AG10803 (cell line): ENCODE data around the gene GPR39.

Experiments used
- DNase-seq: peaks from one replicate; pipeline ENCODE4 v3.0.0; 2010; ENCODE audit warnings: low read depth
- H3K4me3 ChIP-seq: 2 replicates; pipeline ENCODE4 v1.5.1; 2011; ENCODE audit warnings: mild to moderate bottlenecking, low read length, control low read depth
- TF ChIP-seq, protein P1 (sequence below): conservative IDR thresholded peaks from 2 replicates; pipeline ENCODE4 v1.5.1; 2011; ENCODE audit warnings: mild to moderate bottlenecking, low read length, control low read depth, inconsistent platforms

GPR39 gene

GRCh38 chr2:132678483-132678882 is 261.9 kb downstream of the GPR39 start:
- no peak overlapping the region for H3K4me3 ChIP-seq
- TF ChIP-seq, protein P1, sequence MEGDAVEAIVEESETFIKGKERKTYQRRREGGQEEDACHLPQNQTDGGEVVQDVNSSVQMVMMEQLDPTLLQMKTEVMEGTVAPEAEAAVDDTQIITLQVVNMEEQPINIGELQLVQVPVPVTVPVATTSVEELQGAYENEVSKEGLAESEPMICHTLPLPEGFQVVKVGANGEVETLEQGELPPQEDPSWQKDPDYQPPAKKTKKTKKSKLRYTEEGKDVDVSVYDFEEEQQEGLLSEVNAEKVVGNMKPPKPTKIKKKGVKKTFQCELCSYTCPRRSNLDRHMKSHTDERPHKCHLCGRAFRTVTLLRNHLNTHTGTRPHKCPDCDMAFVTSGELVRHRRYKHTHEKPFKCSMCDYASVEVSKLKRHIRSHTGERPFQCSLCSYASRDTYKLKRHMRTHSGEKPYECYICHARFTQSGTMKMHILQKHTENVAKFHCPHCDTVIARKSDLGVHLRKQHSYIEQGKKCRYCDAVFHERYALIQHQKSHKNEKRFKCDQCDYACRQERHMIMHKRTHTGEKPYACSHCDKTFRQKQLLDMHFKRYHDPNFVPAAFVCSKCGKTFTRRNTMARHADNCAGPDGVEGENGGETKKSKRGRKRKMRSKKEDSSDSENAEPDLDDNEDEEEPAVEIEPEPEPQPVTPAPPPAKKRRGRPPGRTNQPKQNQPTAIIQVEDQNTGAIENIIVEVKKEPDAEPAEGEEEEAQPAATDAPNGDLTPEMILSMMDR, result no peak
- no peak for DNase-seq

GRCh38 chr2:132680544-132680943 is 263.9 kb downstream of the GPR39 start:
- DNase-seq, result no peak
- TF ChIP-seq, protein P1, result no peak

DNA sequence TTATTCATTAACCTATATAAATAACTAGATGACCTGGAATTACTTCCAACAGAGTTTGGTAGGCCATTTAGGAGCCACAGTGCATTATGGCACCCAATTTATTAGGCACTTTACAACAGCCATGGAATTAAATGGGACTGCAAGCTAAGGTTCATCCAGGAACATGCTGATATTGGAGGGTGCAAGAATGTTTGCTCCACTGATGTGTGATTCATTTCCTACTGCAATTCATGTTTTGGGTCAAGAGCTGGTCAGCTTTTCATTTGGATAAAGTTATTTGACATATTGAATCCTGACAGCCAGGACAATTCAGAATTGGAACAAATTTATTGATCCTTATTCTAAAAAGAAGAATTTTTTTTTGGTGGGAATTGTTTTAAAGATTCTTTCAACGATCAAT is 265.2 kb downstream of the GPR39 start:
- no peak for DNase-seq
- no peak overlapping the region for H3K4me3 ChIP-seq
- TF ChIP-seq, protein P1, result no peak

More at GRCh38 chr2:132680544-132680943, 263.9 kb downstream of the GPR39 start:
- no peak overlapping the region for H3K4me3 ChIP-seq

GRCh38 chr2:132690664-132691303 is 274.2 kb downstream of the GPR39 start:
- TF ChIP-seq, protein P1, result no peak
- H3K4me3 ChIP-seq, result no peak overlapping the region
- peak; percentile 48 for DNase-seq

DNA sequence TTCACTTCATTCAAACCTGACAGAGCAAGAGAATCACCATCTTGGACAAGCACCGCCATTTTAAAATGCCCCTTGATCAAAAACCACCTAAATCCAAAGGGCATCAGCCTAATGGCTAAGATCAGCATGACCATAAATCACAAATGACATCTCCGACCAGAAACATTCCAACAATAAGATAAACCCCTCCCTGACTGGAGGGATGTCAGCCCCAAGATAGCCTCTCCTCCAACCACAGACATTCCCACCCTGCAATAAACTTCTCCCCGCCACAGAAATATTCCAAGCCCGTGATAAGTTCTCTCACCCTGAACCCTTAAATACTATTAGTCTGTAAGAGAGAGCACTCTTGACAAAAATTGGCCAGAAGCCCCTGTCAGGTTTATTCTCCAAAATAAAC is 275.0 kb downstream of the GPR39 start:
- TF ChIP-seq, protein P1, result no peak
- no peak for DNase-seq
- H3K4me3 ChIP-seq, result no peak overlapping the region

- peak; percentile 44 for DNase-seq
- TF ChIP-seq, protein P1, result no peak
Observed at GRCh38 chr2:132692816-132693215, 276.2 kb downstream of the GPR39 start.

More at GRCh38 chr2:132692816-132693215, 276.2 kb downstream of the GPR39 start:
- H3K4me3 ChIP-seq, result no peak overlapping the region
